GM12874 (cell line): Measurements from ENCODE around the gene GALNT3.

Experiments
- TF ChIP-seq, protein P1 (sequence below): IDR thresholded peaks from 2 replicates; pipeline ENCODE4 v1.5.1; 2011; ENCODE audit warnings: low read depth, mild to moderate bottlenecking, control low read depth, low read length, moderate library complexity; ENCODE audit not compliant: insufficient read depth

Gene GALNT3

DNA sequence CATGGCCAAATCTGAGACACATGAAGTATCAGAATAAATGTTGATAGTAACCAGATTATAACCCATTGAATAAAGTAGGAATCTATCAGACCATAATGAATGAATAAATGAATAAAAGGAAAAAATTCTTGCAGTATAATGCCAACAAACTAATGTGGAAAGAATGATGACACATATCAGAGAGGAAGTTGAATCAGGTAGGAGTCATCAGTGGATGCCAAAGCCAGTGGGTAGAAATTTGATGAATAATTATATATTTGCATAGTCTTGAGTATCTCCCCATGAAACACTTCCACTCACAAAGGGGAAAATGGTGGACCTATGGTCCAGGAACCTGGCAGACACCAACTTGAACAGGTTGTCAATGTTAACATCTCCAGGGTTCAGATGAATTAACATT is 68.6 kb downstream of the GALNT3 start:
- TF ChIP-seq, protein P1, sequence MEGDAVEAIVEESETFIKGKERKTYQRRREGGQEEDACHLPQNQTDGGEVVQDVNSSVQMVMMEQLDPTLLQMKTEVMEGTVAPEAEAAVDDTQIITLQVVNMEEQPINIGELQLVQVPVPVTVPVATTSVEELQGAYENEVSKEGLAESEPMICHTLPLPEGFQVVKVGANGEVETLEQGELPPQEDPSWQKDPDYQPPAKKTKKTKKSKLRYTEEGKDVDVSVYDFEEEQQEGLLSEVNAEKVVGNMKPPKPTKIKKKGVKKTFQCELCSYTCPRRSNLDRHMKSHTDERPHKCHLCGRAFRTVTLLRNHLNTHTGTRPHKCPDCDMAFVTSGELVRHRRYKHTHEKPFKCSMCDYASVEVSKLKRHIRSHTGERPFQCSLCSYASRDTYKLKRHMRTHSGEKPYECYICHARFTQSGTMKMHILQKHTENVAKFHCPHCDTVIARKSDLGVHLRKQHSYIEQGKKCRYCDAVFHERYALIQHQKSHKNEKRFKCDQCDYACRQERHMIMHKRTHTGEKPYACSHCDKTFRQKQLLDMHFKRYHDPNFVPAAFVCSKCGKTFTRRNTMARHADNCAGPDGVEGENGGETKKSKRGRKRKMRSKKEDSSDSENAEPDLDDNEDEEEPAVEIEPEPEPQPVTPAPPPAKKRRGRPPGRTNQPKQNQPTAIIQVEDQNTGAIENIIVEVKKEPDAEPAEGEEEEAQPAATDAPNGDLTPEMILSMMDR: no peak

- TF ChIP-seq, protein P1: no peak
Measured at GRCh38 chr2:165720511-165720910, 73.5 kb downstream of the GALNT3 start.

DNA sequence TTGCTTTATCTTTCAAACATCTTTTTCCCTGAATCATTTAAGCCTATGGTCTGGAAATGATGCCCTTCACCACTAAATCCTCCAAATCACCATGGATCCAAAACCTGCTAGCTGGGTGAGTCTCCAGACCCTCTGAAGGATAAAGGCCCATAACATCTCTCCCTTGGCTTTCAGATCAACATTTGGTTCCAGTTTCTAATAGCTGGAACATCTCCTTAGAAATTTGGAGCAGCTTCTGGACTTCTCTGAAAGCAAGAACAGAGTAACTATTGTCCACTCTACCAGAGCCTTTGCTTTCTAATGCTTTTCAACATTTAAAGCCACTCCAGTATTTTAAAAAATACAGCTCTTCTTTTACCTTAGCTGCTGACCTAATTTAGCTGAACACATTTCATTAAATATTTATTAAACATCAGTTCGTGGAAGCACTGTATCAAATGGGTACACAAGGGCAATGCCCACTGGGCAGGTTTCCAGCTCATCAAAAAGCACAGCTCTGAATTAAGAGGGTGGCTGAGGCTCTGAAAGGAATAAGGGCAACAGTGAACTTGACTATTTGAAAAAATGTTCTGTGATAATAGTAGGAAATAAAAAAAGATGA is 75.3 kb downstream of the GALNT3 start:
- TF ChIP-seq, protein P1: no peak

- TF ChIP-seq, protein P1: no peak
Measured at GRCh38 chr2:165716091-165716490, 78.0 kb downstream of the GALNT3 start.

DNA sequence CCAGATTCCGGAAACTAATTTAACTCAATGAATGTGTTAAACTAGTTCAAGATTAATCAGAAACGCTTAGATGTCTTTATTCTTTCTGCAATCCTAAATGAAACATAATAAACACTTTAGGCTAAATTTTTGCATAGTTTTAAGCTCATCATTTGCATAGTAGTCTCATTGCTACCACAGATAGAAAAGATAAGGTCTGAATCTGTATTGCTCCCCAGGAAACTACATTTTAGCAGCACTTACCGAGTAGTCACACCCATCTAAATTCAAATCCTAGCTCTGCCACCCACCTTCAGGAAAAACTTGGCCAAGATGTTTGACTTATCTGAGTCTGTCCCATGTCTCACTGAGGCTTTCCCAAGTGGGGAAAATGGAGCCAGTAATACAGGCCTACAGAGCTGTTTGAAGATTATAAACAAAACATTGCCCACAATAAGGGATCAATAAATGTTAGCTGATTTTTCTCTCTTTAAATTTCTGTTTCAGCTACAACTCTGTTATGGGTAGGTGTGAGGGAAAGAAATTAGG is 87.0 kb downstream of the GALNT3 start:
- TF ChIP-seq, protein P1: no peak

GRCh38 chr2:165701147-165701546 is 92.9 kb downstream of the GALNT3 start:
- TF ChIP-seq, protein P1: no peak

DNA sequence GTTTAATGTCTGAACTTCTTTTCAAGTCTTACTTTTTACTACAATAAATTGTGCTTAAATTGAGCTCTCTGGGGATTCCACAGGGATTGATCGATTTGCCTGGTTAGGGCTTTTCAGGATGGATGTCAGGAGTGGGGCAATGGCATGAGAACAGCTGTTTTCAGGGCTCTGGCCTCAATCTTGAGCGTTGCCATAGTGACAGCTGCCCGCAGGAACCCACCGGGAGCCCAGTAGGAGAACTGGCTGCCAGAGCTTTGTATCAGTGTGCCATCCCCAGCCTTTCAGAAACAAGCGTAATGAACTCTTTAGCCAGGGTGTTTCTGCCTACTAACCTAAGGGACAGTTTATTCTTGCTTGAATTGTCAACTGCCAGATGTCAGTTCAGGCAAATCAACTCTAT is 93.5 kb downstream of the GALNT3 start:
- TF ChIP-seq, protein P1: no peak
